Breast epithelium (tissue), 3 donors: ENCODE measurements around the gene RNASE13.

ENCODE experiments used
- CTCF ChIP-seq, 3 donors: fragments of 450-650 bp; IDR thresholded peaks; one replicate each; pipeline ENCODE4 v1.5.1; 2016 to 2017; ENCODE audit warnings: antibody characterized with exemption in 3 of 3, mild to moderate bottlenecking in 3 of 3, moderate library complexity in 3 of 3
- POLR2A ChIP-seq: fragments of 450-650 bp; IDR thresholded peaks from one replicate; pipeline ENCODE4 v1.6.1; 2016; ENCODE audit warnings: antibody characterized with exemption, mild to moderate bottlenecking, moderate library complexity

GRCh38 chr14:21069388-21070082, 34.9 kb upstream of the RNASE13 start:
- TF ChIP-seq CTCF (IDR thresholded peaks at IDR 0.05) (no peak), POLR2A (no peak)
